HPDE6-E6E7 (cell line): ENCODE measurements around the gene FAHD1.

Experiments
- DNase-seq: peaks from one replicate; pipeline ENCODE4 v3.0.0; 2011; ENCODE audit warnings: missing footprints; ENCODE audit errors: extremely low spot score

Gene FAHD1

GRCh38 chr16:1817276-1817589, 9.8 kb upstream of the FAHD1 start:
- DNase-seq, result no peak

GRCh38 chr16:1817716-1818115, 9.3 kb upstream of the FAHD1 start:
- no peak for DNase-seq

- DNase-seq, result no peak
Observed at GRCh38 chr16:1818204-1818872, 8.7 kb upstream of the FAHD1 start.

- no peak for DNase-seq
Observed at GRCh38 chr16:1818873-1819525, 8.0 kb upstream of the FAHD1 start.

- DNase-seq, result no peak
Observed at GRCh38 chr16:1819611-1820010, 7.4 kb upstream of the FAHD1 start.

- DNase-seq, result no peak
Observed at GRCh38 chr16:1820096-1820945, 6.7 kb upstream of the FAHD1 start.

- no peak for DNase-seq
Observed at GRCh38 chr16:1820946-1821290, 6.1 kb upstream of the FAHD1 start.

- no peak for DNase-seq
Observed at GRCh38 chr16:1821861-1822611, 5.0 kb upstream of the FAHD1 start.

- DNase-seq, result no peak
Observed at GRCh38 chr16:1822801-1823200, 4.2 kb upstream of the FAHD1 start.

- peak; percentile 76 for DNase-seq
Observed at GRCh38 chr16:1823821-1824220, 3.2 kb upstream of the FAHD1 start.

- no peak for DNase-seq
Observed at GRCh38 chr16:1825381-1825863, 1.6 kb upstream of the FAHD1 start.

- DNase-seq, result peak; percentile 47
Observed at GRCh38 chr16:1825864-1826690, 929 bp upstream of the FAHD1 start.

GRCh38 chr16:1828645-1829410, 1.8 kb downstream of the FAHD1 start:
- DNase-seq, result no peak

- DNase-seq, result no peak
Observed at GRCh38 chr16:1830213-1830612, 3.2 kb downstream of the FAHD1 start.

GRCh38 chr16:1831186-1832075, 4.4 kb downstream of the FAHD1 start:
- DNase-seq, result no peak

GRCh38 chr16:1832838-1833454, 5.9 kb downstream of the FAHD1 start:
- DNase-seq, result peak; percentile 41

- no peak for DNase-seq
Observed at GRCh38 chr16:1834096-1834495, 7.1 kb downstream of the FAHD1 start.

GRCh38 chr16:1839554-1839953, 12.5 kb downstream of the FAHD1 start:
- DNase-seq, result no peak

GRCh38 chr16:1845985-1846384, 19.0 kb downstream of the FAHD1 start:
- DNase-seq, result no peak
